Hepatocyte (in vitro differentiated cells): ENCODE results near the gene TPSG1.
"Not testable (repeated sequence)": the region's sequence is repeated elsewhere in the genome, so short reads cannot be mapped to it uniquely, and the experiment has no call there.

Source experiments
- EZH2 ChIP-seq: fragments of 200-600 bp; sonication (generic); IDR thresholded peaks from 2 replicates; pipeline ENCODE4 v1.6.1; 2016; ENCODE audit warnings: antibody characterized with exemption, mild to moderate bottlenecking, borderline replicate concordance
- TF ChIP-seq, protein P1 (sequence below): fragments of 200-600 bp; sonication (generic); IDR thresholded peaks from 2 replicates; pipeline ENCODE4 v1.5.1; 2016; ENCODE audit warnings: antibody characterized with exemption, mild to moderate bottlenecking; ENCODE audit not compliant: poor library complexity

DNA sequence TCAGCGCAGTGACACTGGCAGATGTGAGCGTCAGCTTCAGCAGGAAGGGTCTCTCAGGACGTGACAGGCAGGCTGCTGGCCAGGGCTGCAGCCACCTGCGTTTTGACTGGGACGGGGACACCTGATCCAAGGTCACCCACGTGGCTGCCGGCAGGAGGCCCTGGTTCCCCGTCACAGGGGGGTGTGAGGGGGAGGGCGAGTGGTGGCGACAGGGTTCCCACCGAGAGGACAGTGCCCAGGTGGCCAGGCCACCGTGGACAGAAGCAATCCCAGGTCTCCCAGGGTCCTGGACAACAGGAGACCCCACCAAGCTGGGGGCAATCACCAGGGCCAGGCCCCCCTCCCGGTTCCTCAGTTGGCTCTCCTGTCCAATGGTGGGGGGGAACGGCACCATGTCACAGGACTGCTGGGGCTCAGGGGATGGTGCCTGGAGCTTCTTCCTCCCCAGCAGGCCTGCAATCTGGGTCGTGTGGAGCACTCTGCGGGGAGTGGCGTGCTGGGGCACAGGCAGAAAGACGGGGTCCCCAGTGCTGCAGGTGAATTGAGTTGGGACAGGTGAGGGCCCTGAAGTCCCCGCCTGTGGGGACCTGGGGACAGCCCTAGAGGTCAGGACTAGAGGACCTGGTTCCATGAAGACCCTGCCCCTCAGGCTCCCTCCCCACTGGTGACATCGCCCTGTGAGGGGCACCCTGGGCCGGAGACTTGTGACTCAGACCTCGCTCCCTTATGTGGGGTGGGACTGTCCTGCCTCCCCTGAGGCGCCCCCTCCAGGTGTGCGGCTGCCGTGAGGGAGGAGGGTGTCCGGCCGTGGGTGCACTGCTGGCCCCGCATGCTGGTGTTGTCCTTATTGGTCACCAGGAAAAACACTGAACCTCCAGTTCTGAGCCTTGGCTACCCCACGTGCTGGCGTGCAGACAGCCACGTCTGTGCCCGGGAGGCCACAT is 19.1 kb upstream of the TPSG1 start:
- TF ChIP-seq, protein P1, sequence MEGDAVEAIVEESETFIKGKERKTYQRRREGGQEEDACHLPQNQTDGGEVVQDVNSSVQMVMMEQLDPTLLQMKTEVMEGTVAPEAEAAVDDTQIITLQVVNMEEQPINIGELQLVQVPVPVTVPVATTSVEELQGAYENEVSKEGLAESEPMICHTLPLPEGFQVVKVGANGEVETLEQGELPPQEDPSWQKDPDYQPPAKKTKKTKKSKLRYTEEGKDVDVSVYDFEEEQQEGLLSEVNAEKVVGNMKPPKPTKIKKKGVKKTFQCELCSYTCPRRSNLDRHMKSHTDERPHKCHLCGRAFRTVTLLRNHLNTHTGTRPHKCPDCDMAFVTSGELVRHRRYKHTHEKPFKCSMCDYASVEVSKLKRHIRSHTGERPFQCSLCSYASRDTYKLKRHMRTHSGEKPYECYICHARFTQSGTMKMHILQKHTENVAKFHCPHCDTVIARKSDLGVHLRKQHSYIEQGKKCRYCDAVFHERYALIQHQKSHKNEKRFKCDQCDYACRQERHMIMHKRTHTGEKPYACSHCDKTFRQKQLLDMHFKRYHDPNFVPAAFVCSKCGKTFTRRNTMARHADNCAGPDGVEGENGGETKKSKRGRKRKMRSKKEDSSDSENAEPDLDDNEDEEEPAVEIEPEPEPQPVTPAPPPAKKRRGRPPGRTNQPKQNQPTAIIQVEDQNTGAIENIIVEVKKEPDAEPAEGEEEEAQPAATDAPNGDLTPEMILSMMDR, result not testable (repeated sequence)
- TF ChIP-seq EZH2, result not testable (repeated sequence)
